ENCODE results near the gene NPPA.
"Not testable (repeated sequence)": the region's sequence is repeated elsewhere in the genome, so short reads cannot be mapped to it uniquely, and the experiment has no call there.

Gene NPPA

GRCh38 chr1:11805422-11806306 is 41.9 kb downstream of the NPPA start, which contains the start of the genes CLCN6 and MTHFR:
CLCN6 (plus strand) TSS chr1:11806191; CDS start chr1:11806263, 72 bp downstream.
MTHFR (minus strand) TSS chr1:11805964; CDS start chr1:11803116, 2,848 bp downstream.
- peak; percentile 97 for DNase-seq

GRCh38 chr1:11804666-11805421 is 42.7 kb downstream of the NPPA start:
- DNase-seq: peak; percentile 85

GRCh38 chr1:11803924-11804665 is 43.5 kb downstream of the NPPA start:
- not testable (repeated sequence) for DNase-seq

GRCh38 chr1:11802973-11803885 is 44.4 kb downstream of the NPPA start:
- peak; percentile 94 for DNase-seq

- DNase-seq: no peak
Observed at GRCh38 chr1:11802616-11802972, 45.0 kb downstream of the NPPA start.

GRCh38 chr1:11800756-11801433 is 46.7 kb downstream of the NPPA start:
- DNase-seq: no peak

GRCh38 chr1:11800391-11800755 is 47.2 kb downstream of the NPPA start:
- DNase-seq: no peak

- DNase-seq: no peak
Observed at GRCh38 chr1:11799896-11800295, 47.7 kb downstream of the NPPA start.

GRCh38 chr1:11799099-11799498 is 48.5 kb downstream of the NPPA start:
- DNase-seq: no peak

GRCh38 chr1:11797525-11798216 is 49.9 kb downstream of the NPPA start:
- no peak for DNase-seq

- DNase-seq: no peak
Observed at GRCh38 chr1:11796036-11796828, 51.4 kb downstream of the NPPA start.
